ENCODE measurements around the gene FCGR3B. TPM values are rescaled to one million over a fixed set of nuclear protein-coding genes. Genes with fewer than 3 reads are reported as not detected.
"Not testable (repeated sequence)": the region's sequence is repeated elsewhere in the genome, so short reads cannot be mapped to it uniquely, and the experiment has no call there.

The FCGR3B gene
- total RNA-seq, 1 experiment from 2014 or later = not detected

DNA sequence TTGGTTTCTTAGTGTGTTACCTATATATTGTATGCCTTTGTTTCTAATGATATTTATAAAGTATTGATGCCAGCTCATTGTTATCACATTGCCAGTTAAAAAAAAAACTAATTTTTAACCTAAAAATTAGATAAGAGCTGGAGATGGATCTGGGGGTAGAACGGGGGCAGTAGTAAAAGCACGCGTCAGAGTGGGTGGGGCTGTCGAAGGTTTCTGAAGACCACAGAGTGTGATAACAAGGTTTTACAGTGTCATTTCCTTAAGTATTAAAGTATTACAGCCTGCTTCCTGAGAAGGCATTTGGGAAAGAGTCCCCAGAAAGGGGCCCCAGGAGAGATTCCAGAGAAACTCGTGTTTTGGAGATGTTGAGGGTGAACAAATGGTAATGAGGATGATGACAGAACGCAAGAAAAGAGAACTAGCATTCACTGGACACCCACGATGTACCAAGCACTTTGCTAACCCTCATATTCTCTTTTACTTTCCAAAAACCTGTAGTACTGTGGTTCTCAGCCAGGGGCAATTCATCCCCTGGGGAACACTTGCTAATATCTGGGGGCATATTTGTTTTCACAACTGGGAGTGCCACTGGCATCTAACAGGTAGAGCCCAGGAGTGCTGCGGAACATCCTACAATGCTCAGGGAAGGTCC, 51.0 kb downstream of the FCGR3B start:
- in situ Hi-C loops (cut with HindIII; ENCODE audit: low sequenced_read_pairs); DNase-seq (ENCODE audit: low spot score): not testable (repeated sequence)

GRCh38 chr1:161576676-161577075, 54.3 kb downstream of the FCGR3B start:
- DNase-seq (ENCODE audit: low spot score); in situ Hi-C loops (cut with HindIII; ENCODE audit: low sequenced_read_pairs): not testable (repeated sequence)

Other genes with a start within 250 kb of the FCGR3B start
- 0.07 TPM in 1 of 2 replicates, not detected in the other for gene FCGR2A, start 125.7 kb downstream of the FCGR3B start, total RNA-seq (2014; rRNA removed; shearing (Covaris generic))
- gene HSPA6, start 106.6 kb downstream of the FCGR3B start, total RNA-seq (2014; rRNA removed; shearing (Covaris generic)) = 0.06 and 1.1 TPM in 2 replicates
- not detected in 2 replicates for gene FCGR3A, start 81.4 kb downstream of the FCGR3B start, total RNA-seq (2014; rRNA removed; shearing (Covaris generic))
- not detected in 2 replicates for gene FCGR2B, start 32.0 kb upstream of the FCGR3B start, total RNA-seq (2014; rRNA removed; shearing (Covaris generic))
- gene FCRLA, start 76.1 kb upstream of the FCGR3B start, total RNA-seq (2014; rRNA removed; shearing (Covaris generic)) = not detected in 2 replicates
- 1.5 and 2.7 TPM in 2 replicates for gene FCRLB, start 90.4 kb upstream of the FCGR3B start, total RNA-seq (2014; rRNA removed; shearing (Covaris generic))
- 42.4 and 69.1 TPM in 2 replicates for gene DUSP12, start 118.6 kb upstream of the FCGR3B start, total RNA-seq (2014; rRNA removed; shearing (Covaris generic))
- 12.9 and 15.2 TPM in 2 replicates for gene ATF6, start 135.1 kb upstream of the FCGR3B start, total RNA-seq (2014; rRNA removed; shearing (Covaris generic))

Data from G401 (cell line).